ENCODE data around the gene SND1.

- TF ChIP-seq CTCF (IDR thresholded peaks at IDR 0.05; ENCODE audit: low read length) (no peak), EZH2 (IDR thresholded peaks at IDR 0.05; ENCODE audit: borderline replicate concordance, low read length) (no peak)
Observed at GRCh38 chr7:127848241-127848640, 196.2 kb downstream of the SND1 start.

Measured in OCI-LY1 (cell line).